Thoracic aorta (tissue), 2 donors: ENCODE data around the gene TNPO3. TPM values are rescaled to one million over a fixed set of nuclear protein-coding genes. Genes with fewer than 3 reads are reported as not detected.
"Not testable (repeated sequence)": the region's sequence is repeated elsewhere in the genome, so short reads cannot be mapped to it uniquely, and the experiment has no call there.

ENCODE experiments used
- ATAC-seq: fragments of 150-250 bp; one replicate; pipeline ENCODE4 v1.8.0; 2017; ENCODE audit warnings: low read depth; ENCODE audit not compliant: insufficient number of reproducible peaks, low FRiP score
- DNase-seq: peaks from one replicate; pipeline ENCODE4 v3.0.0-alpha.2; 2020; ENCODE audit warnings: low spot score
- H3K27ac ChIP-seq, 2 donors: fragments of 200-600 bp; sonication (generic); 1 replicate in 1 of 2; 2 replicates in 1 of 2; pipeline ENCODE4 v1.5.1; 2016; ENCODE audit warnings: mild to moderate bottlenecking in 2 of 2, moderate library complexity in 2 of 2
- H3K27me3 ChIP-seq: fragments of 200-600 bp; sonication (generic); replicated peaks from 2 replicates; pipeline ENCODE4 v1.6.0; 2016; ENCODE audit warnings: mild to moderate bottlenecking; ENCODE audit not compliant: insufficient read depth
- H3K36me3 ChIP-seq: fragments of 200-600 bp; sonication (generic); one replicate; pipeline ENCODE4 v1.5.1; 2016
- H3K4me1 ChIP-seq, 2 donors: fragments of 200-600 bp; sonication (generic); 1 replicate in 1 of 2; 2 replicates in 1 of 2; pipeline versions ENCODE4 v1.5.1 to v1.6.0; 2016; ENCODE audit warnings: low read depth in 2 of 2, mild to moderate bottlenecking in 1 of 2; ENCODE audit not compliant: control insufficient read depth in 1 of 2
- H3K4me3 ChIP-seq: fragments of 200-600 bp; sonication (generic); 2 replicates; pipeline ENCODE4 v1.5.1; 2016; ENCODE audit warnings: mild to moderate bottlenecking
- H3K9me3 ChIP-seq: fragments of 200-600 bp; sonication (generic); 2 replicates; pipeline ENCODE4 v1.5.1; 2016
- CTCF ChIP-seq: fragments of 200-600 bp; sonication (generic); IDR thresholded peaks from one replicate; pipeline ENCODE4 v1.5.1; 2019; ENCODE audit warnings: antibody characterized with exemption
- total RNA-seq, 2 donors: library from RNA; depleted of rRNA; stranded (reverse); fragments of >200 nt; gene quantifications; one replicate each; pipeline versions ENCODE4 v1.1.0 to v1.2.3, GENCODE V29; 2016

The TNPO3 gene
- total RNA-seq, 2 donors from 2014 or later: 28.6 to 29.5 TPM

DNA sequence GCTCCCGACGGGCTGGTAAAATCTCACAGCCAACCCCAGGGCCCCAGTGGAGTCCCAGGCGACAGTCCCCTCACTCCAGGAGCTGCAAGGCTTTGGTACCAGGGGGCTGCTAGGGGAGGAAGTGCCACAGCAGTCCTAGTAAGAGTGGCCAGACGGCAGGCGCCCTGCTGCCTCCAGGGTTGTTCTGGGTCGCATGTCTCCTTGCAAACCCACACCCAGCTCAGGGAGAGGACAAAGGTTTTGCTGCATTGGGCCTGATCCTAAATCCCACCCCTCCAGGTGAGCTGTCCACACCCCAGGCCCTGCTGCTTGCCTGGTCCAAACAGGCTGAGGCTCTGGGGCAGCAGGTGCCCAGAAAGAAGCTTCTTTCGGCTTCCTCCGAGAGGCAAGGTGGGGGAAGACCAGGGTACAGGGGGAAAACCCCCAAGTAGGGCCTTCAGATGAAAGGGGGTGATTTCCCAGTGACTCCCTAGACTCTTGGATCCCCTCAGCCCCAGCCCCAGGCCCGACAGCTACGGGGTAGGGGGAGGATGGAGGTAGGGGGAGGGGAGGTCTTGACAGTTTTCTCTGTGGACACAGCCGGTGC, 140.3 kb downstream of the TNPO3 start:
- no peak overlapping the region for H3K4me3 ChIP-seq
- no peaks in the 10 kb centered on the region for H3K36me3 ChIP-seq
- no peaks in the 10 kb centered on the region for H3K9me3 ChIP-seq
- no peaks in the 10 kb centered on the region for H3K27me3 ChIP-seq
- no peak for TF ChIP-seq CTCF
- no peak overlapping the region for H3K27ac ChIP-seq
- DNase-seq (no peak), ATAC-seq (no peak)
- H3K4me1 ChIP-seq: peaks cover 5 to 12% of the 10 kb centered on the region in 2 donors

GRCh38 chr7:128913870-128914565, 140.9 kb downstream of the TNPO3 start:
- H3K27me3 ChIP-seq: no peaks in the 10 kb centered on the region
- peaks cover 5 to 18% of the 10 kb centered on the region in 2 donors for H3K4me1 ChIP-seq
- no peak for ATAC-seq
- H3K27ac ChIP-seq: no peak overlapping the region
- no peak for DNase-seq
- no peak overlapping the region for H3K4me3 ChIP-seq
- H3K9me3 ChIP-seq: no peaks in the 10 kb centered on the region
- no peaks in the 10 kb centered on the region for H3K36me3 ChIP-seq
- no peak for TF ChIP-seq CTCF

- ATAC-seq, H3K4me3 ChIP-seq, H3K36me3 ChIP-seq, DNase-seq, H3K27ac ChIP-seq, H3K27me3 ChIP-seq, H3K9me3 ChIP-seq: not testable (repeated sequence)
- H3K4me1 ChIP-seq: peaks cover 5 to 18% of the 10 kb centered on the region in 2 donors
Measured at GRCh38 chr7:128912709-128913495, 142.0 kb downstream of the TNPO3 start.

- no peak for ATAC-seq
- Histone ChIP-seq H3K9me3 (no peaks in the 10 kb centered on the region), H3K4me1 (peaks cover 5 to 18% of the 10 kb centered on the region in 2 donors), H3K4me3 (no peak overlapping the region), H3K27ac (no peak overlapping the region), H3K36me3 (no peaks in the 10 kb centered on the region), H3K27me3 (no peaks in the 10 kb centered on the region)
- DNase-seq: no peak
- no peak for TF ChIP-seq CTCF
Measured at GRCh38 chr7:128912281-128912680, 142.6 kb downstream of the TNPO3 start.

GRCh38 chr7:128911423-128912031, 143.4 kb downstream of the TNPO3 start:
- DNase-seq (no peak), ATAC-seq (no peak)
- TF ChIP-seq CTCF: no peak
- Histone ChIP-seq H3K4me1 (peaks cover 5 to 18% of the 10 kb centered on the region in 2 donors), H3K27me3 (no peaks in the 10 kb centered on the region), H3K4me3 (no peak overlapping the region), H3K9me3 (no peaks in the 10 kb centered on the region), H3K36me3 (no peaks in the 10 kb centered on the region), H3K27ac (no peak overlapping the region)
